ENCODE results near the gene IGSF23.

Gene IGSF23

GRCh38 chr19:44613295-44614178, at the start of gene IGSF23:
Gene IGSF23, plus strand, starts transcription at chr19:44613563. Its CDS starts 83 bp downstream, at chr19:44613646.
- DNase-seq = no peak

DNA sequence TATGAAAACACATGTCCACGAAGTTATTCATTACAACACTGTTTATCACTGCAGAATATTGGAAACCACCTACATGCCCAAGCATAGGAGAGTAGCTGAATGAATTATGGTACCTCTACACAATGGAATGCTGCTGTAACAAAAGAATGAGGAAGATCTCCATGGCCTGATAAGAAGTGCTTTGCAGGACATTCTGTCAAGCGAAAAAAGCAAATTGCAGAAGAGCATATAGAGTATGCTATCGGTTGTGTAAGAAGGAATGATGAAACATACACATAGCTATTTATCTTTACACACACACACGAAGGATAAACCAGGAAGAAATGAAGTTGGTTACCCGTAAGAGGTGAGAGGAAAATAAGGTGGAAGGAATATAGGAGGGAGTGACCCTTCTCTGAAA, 46.4 kb upstream of the IGSF23 start:
- no peak for DNase-seq

- DNase-seq = no peak
Measured at GRCh38 chr19:44567745-44568144, 45.6 kb upstream of the IGSF23 start.

DNA sequence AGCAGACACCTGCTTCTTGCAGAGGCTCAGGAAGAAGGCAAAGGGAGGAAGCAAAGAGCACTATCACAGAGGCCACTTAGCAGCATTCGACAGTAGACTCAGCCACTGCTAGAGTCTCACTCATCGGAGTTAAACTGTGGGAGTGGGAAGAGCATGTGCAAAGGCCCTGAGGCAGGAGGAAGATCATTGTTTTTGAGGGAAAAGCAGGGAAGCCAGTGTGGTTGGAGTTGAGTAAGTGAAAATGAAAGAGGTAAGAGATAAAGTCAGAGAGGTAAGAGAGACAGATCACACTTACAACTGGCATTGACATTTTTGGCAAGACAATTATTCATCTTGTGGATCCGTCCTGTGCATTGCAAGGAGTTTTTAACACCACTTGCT, 42.8 kb upstream of the IGSF23 start:
- DNase-seq = no peak

DNA sequence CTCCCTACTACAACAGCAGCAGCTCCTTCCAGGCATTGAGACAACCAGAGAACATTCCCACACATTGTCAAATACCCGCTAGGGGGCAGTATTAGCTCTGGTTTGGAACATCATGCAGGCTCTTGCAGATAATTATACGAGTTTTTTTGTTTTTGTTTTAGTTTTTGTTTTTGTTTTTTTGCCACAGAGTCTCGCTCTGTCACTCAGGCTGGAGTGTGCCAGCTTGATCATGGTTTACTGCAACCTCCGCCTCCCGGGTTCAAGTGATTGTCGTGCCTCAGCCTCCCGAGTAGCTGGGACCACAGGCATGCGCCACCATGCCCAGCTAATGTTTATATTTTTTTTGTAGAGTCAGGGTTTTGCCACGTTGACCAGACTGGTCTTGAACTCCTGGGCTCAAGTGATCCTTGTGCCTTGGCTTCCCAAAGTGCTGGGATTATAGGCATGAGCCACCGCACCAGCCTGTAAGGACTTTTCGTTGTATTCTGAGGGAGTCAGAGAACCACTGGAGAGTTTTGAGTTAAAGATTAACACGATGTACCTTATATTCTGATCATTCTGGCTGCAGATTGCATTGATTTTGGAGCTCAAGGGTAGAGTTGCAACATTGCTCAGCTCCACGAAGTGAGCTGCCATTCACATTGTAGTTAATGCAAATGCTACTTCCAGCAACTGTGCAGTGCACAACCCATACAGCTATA, 42.2 kb upstream of the IGSF23 start:
- DNase-seq = peak; percentile 42

- no peak for DNase-seq
Measured at GRCh38 chr19:44571830-44572580, 41.4 kb upstream of the IGSF23 start.

DNA sequence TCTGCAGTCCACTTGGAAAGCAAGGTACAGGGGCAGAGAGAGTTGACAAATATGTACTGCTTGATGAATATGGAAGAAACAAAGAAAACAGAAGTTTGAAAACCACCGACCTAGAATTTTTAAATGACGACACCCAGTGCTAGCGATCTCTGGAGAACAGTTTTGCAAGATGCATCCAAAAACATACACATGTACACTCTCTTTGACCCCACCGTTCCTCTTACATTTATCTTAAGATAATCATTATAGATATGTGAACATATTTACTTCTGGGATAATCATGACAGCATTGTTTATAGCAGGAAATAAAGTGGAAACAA, 40.8 kb upstream of the IGSF23 start:
- no peak for DNase-seq

DNA sequence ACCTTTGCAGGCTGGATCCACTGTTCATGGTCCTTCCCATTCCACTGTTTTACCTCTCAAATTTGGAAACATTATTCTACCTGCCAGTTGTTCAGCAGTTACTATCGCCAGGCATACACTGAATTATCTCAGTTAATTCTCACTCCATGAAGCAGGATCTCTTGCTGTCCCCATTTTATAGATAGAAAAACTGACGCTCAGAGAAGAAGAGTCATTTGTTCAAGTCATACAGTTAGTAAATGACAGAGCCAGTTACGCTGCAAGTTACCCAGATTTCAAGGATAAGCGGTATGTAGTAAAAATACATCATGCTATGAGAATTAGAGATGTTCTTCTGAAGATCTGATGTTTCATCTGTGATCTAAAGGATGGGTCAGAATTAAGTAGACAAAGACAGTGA, 40.2 kb upstream of the IGSF23 start:
- no peak for DNase-seq

DNA sequence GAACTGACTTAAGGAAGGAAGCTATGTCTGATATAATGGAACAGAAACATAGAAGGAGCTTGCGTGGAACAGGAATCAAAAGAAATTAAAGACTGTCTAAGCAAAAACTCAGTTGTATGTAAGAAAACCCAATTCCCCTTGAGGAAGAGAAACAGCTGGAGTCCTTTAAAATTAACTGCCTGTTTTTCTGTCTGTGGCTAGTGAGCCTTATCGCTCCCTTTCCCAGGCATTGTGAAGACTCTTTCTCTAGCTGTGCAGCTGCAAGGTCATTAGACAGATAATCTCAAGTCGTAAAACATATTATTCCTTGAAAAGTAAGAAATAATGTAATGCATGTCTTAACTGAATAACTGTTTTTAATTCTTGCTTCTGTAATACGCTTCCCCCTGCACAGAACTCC, 39.7 kb upstream of the IGSF23 start:
- no peak for DNase-seq

DNA sequence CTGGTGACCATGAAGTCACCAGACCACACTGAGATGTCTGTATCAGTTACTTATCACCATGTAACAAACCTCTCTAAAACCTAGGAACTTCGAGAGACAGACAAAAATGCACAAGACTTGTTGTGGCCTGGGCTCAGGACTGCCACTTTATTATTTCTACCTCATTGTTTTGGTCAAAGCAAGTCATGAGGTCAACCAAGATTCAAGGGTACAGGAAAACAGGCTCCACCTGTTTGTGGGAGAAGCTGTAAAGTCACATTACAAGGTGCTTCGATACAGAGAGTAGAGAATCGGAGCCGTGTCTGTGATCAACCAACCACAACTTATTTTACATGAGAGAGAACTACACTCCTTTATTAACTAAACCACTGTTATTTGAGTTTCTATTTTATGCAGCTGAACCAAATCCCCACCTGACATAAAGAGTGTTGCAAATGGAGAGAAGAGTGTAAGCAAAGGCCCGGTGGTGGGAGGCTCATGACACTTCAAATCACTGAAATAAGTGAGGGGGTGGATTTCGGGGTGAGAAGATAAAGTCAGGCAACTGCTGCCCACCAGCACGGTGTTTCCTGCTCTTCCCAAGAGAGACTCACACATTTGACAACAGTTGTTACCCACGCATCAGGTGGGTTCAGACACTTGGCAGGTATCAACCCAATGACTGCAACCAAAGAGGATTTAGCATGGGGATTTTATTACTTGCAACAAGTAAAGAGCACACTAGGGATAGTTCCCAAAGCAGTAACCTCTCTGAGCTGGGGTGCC, 39.0 kb upstream of the IGSF23 start:
- no peak for DNase-seq

- DNase-seq = no peak
Measured at GRCh38 chr19:44575116-44575700, 38.2 kb upstream of the IGSF23 start.

GRCh38 chr19:44576843-44577565, 36.4 kb upstream of the IGSF23 start:
- DNase-seq = no peak

- DNase-seq = no peak
Measured at GRCh38 chr19:44577566-44577874, 35.8 kb upstream of the IGSF23 start.

DNA sequence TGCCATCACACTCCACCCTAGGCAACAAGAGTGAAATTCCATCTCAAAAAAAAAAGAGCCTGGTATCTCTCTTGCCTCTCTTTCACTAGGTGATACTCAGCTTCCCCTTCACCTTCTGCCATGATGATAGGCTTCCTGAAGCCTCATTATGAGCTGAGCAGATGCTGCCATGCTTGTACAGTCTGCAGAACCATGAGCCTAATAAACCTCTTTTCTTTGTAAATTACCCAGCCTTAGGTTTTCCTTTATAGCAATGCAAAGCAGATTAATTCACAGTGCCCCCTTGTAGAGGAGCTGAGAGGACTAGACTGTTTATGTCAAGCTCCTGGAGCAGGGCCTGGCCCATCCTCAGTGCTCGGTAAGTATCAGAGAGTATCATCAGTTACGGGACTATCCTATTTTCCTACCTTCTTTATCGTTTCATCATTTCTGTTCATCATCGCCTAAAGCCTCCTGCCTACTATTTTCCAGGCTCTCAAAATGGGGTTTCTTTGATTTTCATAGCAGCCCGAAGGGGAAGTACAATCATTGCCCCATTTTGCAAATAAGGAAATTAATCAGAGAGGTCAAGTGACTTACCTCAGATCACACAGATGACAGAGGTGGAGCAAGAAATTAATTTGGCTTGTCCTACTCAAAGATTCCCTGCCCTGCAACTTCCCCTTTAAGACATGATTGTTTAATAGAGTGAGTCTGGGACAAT, 33.5 kb upstream of the IGSF23 start:
- DNase-seq = no peak

GRCh38 chr19:44580366-44580895, 32.9 kb upstream of the IGSF23 start:
- no peak for DNase-seq

DNA sequence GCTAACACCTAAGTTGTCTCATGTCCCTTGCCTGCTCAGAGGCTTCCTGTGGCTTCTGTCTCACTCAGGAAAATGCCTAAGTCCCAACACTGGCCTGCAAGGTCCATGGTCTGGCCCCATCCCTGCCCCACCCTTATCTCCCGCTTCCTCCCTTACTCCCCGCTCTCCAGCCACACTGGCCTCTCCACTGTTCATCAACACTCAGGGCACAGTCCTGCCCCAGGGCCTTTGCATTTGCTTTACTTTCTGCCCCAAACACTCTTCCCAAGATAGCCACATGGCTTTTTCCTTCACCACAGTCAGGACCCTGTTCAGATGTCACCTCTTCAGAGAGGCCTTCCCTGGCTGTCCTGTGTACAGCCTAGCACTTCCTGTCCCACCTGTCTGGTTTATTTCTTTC, 32.1 kb upstream of the IGSF23 start:
- no peak for DNase-seq

- no peak for DNase-seq
Measured at GRCh38 chr19:44582581-44583265, 30.6 kb upstream of the IGSF23 start.

DNA sequence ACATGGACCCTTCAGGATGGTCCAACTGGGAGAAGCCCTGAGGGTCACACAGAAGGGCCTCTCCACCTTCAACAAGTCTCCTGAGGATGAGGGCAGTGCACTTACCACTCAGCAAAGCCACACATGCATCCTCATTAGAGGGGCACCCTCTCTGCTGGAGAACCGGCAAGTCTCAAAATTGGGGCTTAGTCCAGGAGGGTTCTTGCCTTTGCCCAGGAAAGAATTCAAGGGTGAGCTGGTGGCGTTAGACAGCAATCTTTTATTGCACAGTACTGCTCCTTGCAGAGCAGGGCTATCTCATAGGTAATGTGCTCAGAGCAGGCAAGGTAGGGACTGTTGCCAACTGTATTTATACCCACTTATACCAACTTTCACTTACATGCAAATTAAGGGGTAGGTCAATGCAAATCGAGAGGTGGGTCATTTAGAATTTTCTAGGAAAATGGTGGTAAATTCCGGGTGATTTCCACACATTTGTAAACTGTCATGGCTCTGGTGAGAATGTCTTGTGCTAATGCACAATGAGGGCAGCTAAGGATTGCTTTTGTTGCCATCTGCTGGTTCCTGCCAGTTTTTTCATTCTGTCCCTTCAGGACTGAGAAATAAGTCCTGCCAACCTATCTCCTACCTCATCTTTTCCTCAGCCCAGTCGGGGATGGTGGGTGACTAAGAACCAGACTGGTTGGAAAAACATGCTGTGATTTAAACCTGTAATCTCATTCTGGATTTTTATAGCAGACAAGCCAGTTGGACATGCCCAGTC, 27.8 kb upstream of the IGSF23 start:
- DNase-seq = no peak

DNA sequence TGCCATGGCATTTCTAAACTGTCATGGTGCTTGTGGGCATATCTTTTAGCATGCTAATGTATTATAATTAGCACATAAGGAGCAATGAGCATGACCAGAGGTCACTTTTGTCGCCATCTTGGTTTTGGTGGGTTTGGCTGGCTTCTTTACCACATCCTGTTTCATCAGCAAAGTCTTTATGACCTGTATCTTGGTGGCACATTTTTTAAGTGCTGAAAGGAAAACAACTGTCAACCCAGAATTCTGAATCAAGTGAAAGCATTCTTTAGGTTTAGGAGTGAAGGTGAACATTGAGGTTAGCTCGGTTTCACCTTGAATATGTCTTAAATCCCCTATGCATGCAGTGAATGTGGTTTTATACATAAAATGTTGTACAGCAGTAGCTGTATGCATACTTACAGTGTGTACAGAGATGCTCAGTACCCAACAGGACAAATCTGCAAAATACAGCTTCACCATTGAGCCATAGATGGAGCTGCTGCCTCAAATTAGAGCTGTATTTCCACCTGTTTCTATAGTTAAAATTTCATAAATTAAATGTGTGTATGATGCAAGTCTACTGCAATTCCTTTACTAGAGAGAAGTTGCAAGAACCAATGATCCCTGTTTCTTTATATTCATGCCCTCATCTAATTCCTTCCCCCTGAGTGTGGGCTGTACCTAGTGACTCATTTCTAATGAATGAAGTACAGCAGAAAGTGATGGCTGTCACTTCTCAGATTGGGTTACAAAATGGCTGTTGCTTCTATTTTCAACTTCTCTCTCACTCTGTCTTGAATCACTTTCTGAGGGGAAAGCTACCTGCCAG, 25.2 kb upstream of the IGSF23 start:
- no peak for DNase-seq

Data from NCI-H1694 treated with DMSO at 0.1 percent for 48 hours (cell line).